H9 (cell line): ENCODE measurements around the gene MRTFB. TPM values are rescaled to one million over a fixed set of nuclear protein-coding genes. Genes with fewer than 3 reads are reported as not detected.
A peak's percentile ranks its signal among the peaks of the same experiment; 100 is the strongest.

Experiments used
- DNase-seq: peaks from one replicate; pipeline ENCODE4 v3.0.0-alpha.2; 2017
- H2AFZ ChIP-seq: one replicate; pipeline ENCODE4 v1.6.1; 2013; ENCODE audit warnings: mild to moderate bottlenecking, low read length, control low read depth, moderate library complexity
- H2AK5ac ChIP-seq: 2 replicates; pipeline ENCODE4 v1.6.1; 2013; ENCODE audit warnings: low read length, control low read depth, mixed read lengths; ENCODE audit not compliant: insufficient read length
- H2BK120ac ChIP-seq: one replicate; pipeline ENCODE4 v1.6.1; 2013; ENCODE audit warnings: low read depth, mild to moderate bottlenecking, low read length, control low read depth, inconsistent platforms; ENCODE audit not compliant: poor library complexity, severe bottlenecking
- H2BK12ac ChIP-seq: 2 replicates; pipeline ENCODE4 v1.6.1; 2013; ENCODE audit warnings: low read length, control low read depth, mixed read lengths, low read depth; ENCODE audit not compliant: insufficient read length
- H2BK15ac ChIP-seq: 2 replicates; pipeline ENCODE4 v1.6.1; 2013; ENCODE audit warnings: low read depth, low read length, control low read depth
- H2BK20ac ChIP-seq: one replicate; pipeline ENCODE4 v1.6.1; 2013; ENCODE audit warnings: low read depth, mild to moderate bottlenecking, low read length, control low read depth, inconsistent platforms; ENCODE audit not compliant: poor library complexity, severe bottlenecking
- H2BK5ac ChIP-seq: 2 replicates; pipeline ENCODE4 v1.6.1; 2013; ENCODE audit warnings: low read length, control low read depth, mixed read lengths; ENCODE audit not compliant: insufficient read length
- H3K14ac ChIP-seq: 2 replicates; pipeline ENCODE4 v1.6.1; 2013; ENCODE audit warnings: low read length, control low read depth; ENCODE audit not compliant: insufficient read depth
- H3K18ac ChIP-seq: 2 replicates; pipeline ENCODE4 v1.6.1; 2013; ENCODE audit warnings: low read depth, mild to moderate bottlenecking, mixed read lengths, low read length, control low read depth; ENCODE audit not compliant: insufficient read length
- H3K23ac ChIP-seq: 2 replicates; pipeline ENCODE4 v1.6.1; 2013; ENCODE audit warnings: low read length, control low read depth, mixed read lengths, low read depth; ENCODE audit not compliant: insufficient read length
- H3K23me2 ChIP-seq: 2 replicates; pipeline ENCODE4 v1.6.1; 2013; ENCODE audit warnings: low read depth, mild to moderate bottlenecking, mixed read lengths, low read length, control low read depth; ENCODE audit not compliant: insufficient read length, poor library complexity, severe bottlenecking
- H3K27ac ChIP-seq: 2 replicates; pipeline ENCODE4 v1.5.1; 2013; ENCODE audit warnings: low read length, control low read depth, mixed read lengths, low read depth; ENCODE audit not compliant: insufficient read length
- H3K27me3 ChIP-seq: 2 replicates; pipeline ENCODE4 v1.6.1; 2013; ENCODE audit warnings: low read length, control low read depth, inconsistent platforms; ENCODE audit not compliant: insufficient read depth
- H3K4ac ChIP-seq: 2 replicates; pipeline ENCODE4 v1.6.1; 2013; ENCODE audit warnings: low read depth, mild to moderate bottlenecking, control low read depth, inconsistent platforms, low read length, moderate library complexity
- H3K4me1 ChIP-seq: 2 replicates; pipeline ENCODE4 v1.6.1; 2013; ENCODE audit warnings: low read length, control low read depth, inconsistent platforms; ENCODE audit not compliant: insufficient read depth
- H3K4me2 ChIP-seq: 2 replicates; pipeline ENCODE4 v1.6.1; 2013; ENCODE audit warnings: low read length, control low read depth, mixed read lengths; ENCODE audit not compliant: insufficient read length, insufficient read depth
- H3K56ac ChIP-seq: 2 replicates; pipeline ENCODE4 v1.6.1; 2013; ENCODE audit warnings: low read depth, mild to moderate bottlenecking, mixed read lengths, low read length, control low read depth; ENCODE audit not compliant: insufficient read length
- H3K79me1 ChIP-seq: 2 replicates; pipeline ENCODE4 v1.6.1; 2013; ENCODE audit warnings: low read depth, mild to moderate bottlenecking, moderate library complexity, low read length, control low read depth, inconsistent platforms; ENCODE audit not compliant: insufficient read depth, poor library complexity, severe bottlenecking
- H3K79me2 ChIP-seq: 2 replicates; pipeline ENCODE4 v1.6.1; 2013; ENCODE audit warnings: low read length, control low read depth, inconsistent platforms; ENCODE audit not compliant: insufficient read depth
- H3K9ac ChIP-seq: 2 replicates; pipeline ENCODE4 v1.6.1; 2013; ENCODE audit warnings: low read length, control low read depth, mixed read lengths; ENCODE audit not compliant: insufficient read length; ENCODE audit errors: extremely low read depth
- H3K9me3 ChIP-seq: one replicate; pipeline ENCODE4 v1.6.1; 2013; ENCODE audit warnings: low read depth, low read length, inconsistent platforms; ENCODE audit not compliant: control insufficient read depth
- H3T11ph ChIP-seq: one replicate; pipeline ENCODE4 v1.6.1; 2013; ENCODE audit warnings: mild to moderate bottlenecking, low read length, control low read depth, inconsistent platforms
- H4K20me1 ChIP-seq: one replicate; pipeline ENCODE4 v1.6.1; 2013; ENCODE audit not compliant: control insufficient read depth, insufficient read length, insufficient read depth
- H4K5ac ChIP-seq: 2 replicates; pipeline ENCODE4 v1.6.1; 2013; ENCODE audit warnings: low read depth, mild to moderate bottlenecking, mixed read lengths, low read length, control low read depth; ENCODE audit not compliant: insufficient read length
- H4K8ac ChIP-seq: replicated peaks from 2 replicates; pipeline ENCODE4 v1.6.1; 2013; ENCODE audit warnings: low read length, control low read depth, mixed read lengths, low read depth; ENCODE audit not compliant: insufficient read length
- H4K91ac ChIP-seq: 2 replicates; pipeline ENCODE4 v1.6.1; 2013; ENCODE audit warnings: low read depth, mild to moderate bottlenecking, moderate library complexity, mixed read lengths, low read length, control low read depth; ENCODE audit not compliant: insufficient read length
- H3K27ac Mint-ChIP-seq, 3 experiments: 2 replicates in 2 of 3; 3 replicates in 1 of 3; pipeline ENCODE4 v1.8.0; 2020 to 2021; ENCODE audit warnings: mixed read lengths in 3 of 3, mild to moderate bottlenecking in 1 of 3, moderate library complexity in 1 of 3
- H3K27me3 Mint-ChIP-seq: 2 replicates; pipeline ENCODE4 v1.8.0; 2021; ENCODE audit warnings: low read depth, mild to moderate bottlenecking, moderate library complexity, mixed read lengths
- H3K36me3 Mint-ChIP-seq, 3 experiments: 2 replicates in 2 of 3; 3 replicates in 1 of 3; pipeline ENCODE4 v1.8.0; 2020 to 2021; ENCODE audit warnings: low read depth in 3 of 3, mixed read lengths in 3 of 3; ENCODE audit not compliant: insufficient read depth in 1 of 3
- H3K4me1 Mint-ChIP-seq, 2 experiments: 2 replicates each; pipeline ENCODE4 v1.8.0; 2020; ENCODE audit warnings: mixed read lengths in 2 of 2
- H3K4me3 Mint-ChIP-seq, 2 experiments: 2 replicates in 1 of 2; 3 replicates in 1 of 2; pipeline ENCODE4 v1.8.0; 2020 to 2021; ENCODE audit warnings: mild to moderate bottlenecking in 2 of 2, mixed read lengths in 2 of 2, moderate library complexity in 1 of 2
- H3K9me3 Mint-ChIP-seq, 2 experiments: 2 replicates in 1 of 2; 3 replicates in 1 of 2; pipeline ENCODE4 v1.8.0; 2020; ENCODE audit warnings: mild to moderate bottlenecking in 2 of 2, mixed read lengths in 2 of 2, moderate library complexity in 1 of 2
- CTCF ChIP-seq: fragments of 200-600 bp; sonication (generic); conservative IDR thresholded peaks from 3 replicates; pipeline ENCODE4 v1.8.0; 2021; ENCODE audit warnings: antibody characterized with exemption, mild to moderate bottlenecking
- WGBS: extraction: QIAGEN DNeasy Blood & Tissue Kit; methylation state at CpG from one replicate; pipeline ENCODE4 v1.1.7; 2013; ENCODE audit warnings: missing lambda C conversion rate, low lambda C conversion rate, mixed read lengths; ENCODE audit not compliant: insufficient read length; ENCODE audit errors: extremely low coverage; 5-methylcytosine and 5-hydroxymethylcytosine counted together
- total RNA-seq: library from RNA; stranded (reverse); gene quantifications from 2 replicates; pipeline ENCODE4 v1.2.1, GENCODE V29; 2021

MRTFB gene
- total RNA-seq, 1 experiment from 2014 or later, result 29.9 TPM

GRCh38 chr16:14106457-14106856 lies 35.3 kb downstream of the MRTFB start:
- H2BK15ac ChIP-seq, result no peak overlapping the region
- H3K79me2 ChIP-seq, result peaks cover 3% of the 10 kb centered on the region; the same call in 1 of the 2 replicates

More at GRCh38 chr16:14106457-14106856, 35.3 kb downstream of the MRTFB start:
- no peak overlapping the region for H3K18ac ChIP-seq
- H3K9me3 Mint-ChIP-seq, result no peaks in the 10 kb centered on the region
- H2AK5ac ChIP-seq, result no peak overlapping the region
- no peaks in the 10 kb centered on the region for H3K9me3 ChIP-seq
- no peaks in the 10 kb centered on the region; the same call in 1 of the 2 replicates for H3K4me1 ChIP-seq
- H2BK20ac ChIP-seq, result no peak overlapping the region
- H3K14ac ChIP-seq, result no peak overlapping the region
- H3K4me1 Mint-ChIP-seq, result peaks cover 31 to 38% of the 10 kb centered on the region in 2 experiments
- H2BK5ac ChIP-seq, result no peak overlapping the region
- no peak overlapping the region for H4K91ac ChIP-seq
- no peaks in the 10 kb centered on the region for H3K23me2 ChIP-seq
- peaks cover 7% of the 10 kb centered on the region for H3K79me1 ChIP-seq
- WGBS, result no CpG with 5 or more reads among the region's 3 CpGs
- no peak overlapping the region for H3K56ac ChIP-seq
- H3K9ac ChIP-seq, result no peak overlapping the region
- no peak overlapping the region for H3K4ac ChIP-seq
- H4K8ac ChIP-seq, result no peak overlapping the region
- H3K27me3 Mint-ChIP-seq, result no peaks in the 10 kb centered on the region
- peak overlapping the region in 1 of 3 experiments; percentile 50; a peak in 1 of 7 replicates for H3K27ac Mint-ChIP-seq
- H3K27me3 ChIP-seq, result no peaks in the 10 kb centered on the region
- no peak overlapping the region for H3T11ph ChIP-seq
- no peak for TF ChIP-seq CTCF
- H3K36me3 Mint-ChIP-seq, result no peaks in the 10 kb centered on the region
- DNase-seq, result no peak
- no peak overlapping the region for H3K27ac ChIP-seq
- no peak overlapping the region for H2AFZ ChIP-seq
- H2BK120ac ChIP-seq, result no peak overlapping the region
- H4K20me1 ChIP-seq, result no peaks in the 10 kb centered on the region
- no peak overlapping the region for H3K23ac ChIP-seq
- no peak overlapping the region for H3K4me2 ChIP-seq
- no peak overlapping the region for H2BK12ac ChIP-seq
- H4K5ac ChIP-seq, result no peak overlapping the region
- no peak overlapping the region for H3K4me3 Mint-ChIP-seq
